Breast epithelium (tissue), 4 donors: ENCODE results near the gene SOX30. TPM values are rescaled to one million over a fixed set of nuclear protein-coding genes. Genes with fewer than 3 reads are reported as not detected.

ENCODE experiments used
- DNase-seq, 2 donors: peaks; one replicate each; pipeline ENCODE4 v3.0.0-alpha.2; 2019; ENCODE audit warnings: low spot score in 2 of 2
- H3K27ac ChIP-seq, 2 donors: fragments of 200-600 bp; sonication (generic) in 1 of 2; one replicate each; pipeline ENCODE4 v1.5.1; 2016 to 2019; ENCODE audit warnings: mild to moderate bottlenecking in 1 of 2
- H3K27me3 ChIP-seq, 2 donors: fragments of 200-600 bp; sonication (generic) in 1 of 2; one replicate each; pipeline versions ENCODE4 v1.5.1 to v1.6.0; 2017 to 2019; ENCODE audit warnings: control low read depth in 1 of 2, mild to moderate bottlenecking in 1 of 2
- H3K36me3 ChIP-seq: fragments of 200-600 bp; one replicate; pipeline ENCODE4 v1.5.1; 2019
- H3K4me1 ChIP-seq, 2 donors: fragments of 200-600 bp; sonication (generic); one replicate each; pipeline ENCODE4 v1.5.1; 2016 to 2019; ENCODE audit warnings: control low read depth in 1 of 2
- H3K4me3 ChIP-seq, 3 donors: fragments of 200-600 bp; sonication (generic); 1 replicate in 2 of 3; 2 replicates in 1 of 3; pipeline ENCODE4 v1.5.1; 2016 to 2019; ENCODE audit warnings: mild to moderate bottlenecking in 3 of 3, moderate library complexity in 2 of 3
- H3K9me3 ChIP-seq, 2 donors: fragments of 200-600 bp; sonication (generic) in 1 of 2; one replicate each; pipeline ENCODE4 v1.5.1; 2016 to 2019; ENCODE audit warnings: control low read depth in 1 of 2
- POLR2A ChIP-seq: fragments of 450-650 bp; IDR thresholded peaks from one replicate; pipeline ENCODE4 v1.6.1; 2016; ENCODE audit warnings: antibody characterized with exemption, mild to moderate bottlenecking, moderate library complexity
- POLR2AphosphoS5 ChIP-seq, 3 donors: sonication (generic); formaldehyde crosslinking; IDR thresholded peaks; one replicate each; pipeline ENCODE4 v1.6.1; 2017; ENCODE audit warnings: antibody characterized with exemption in 3 of 3
- intact Hi-C: fragments of 100-400 bp; cut with DNase I; formaldehyde crosslinking; loops from one replicate; pipeline ENCODE4 v1.15.1; 2023; ENCODE audit warnings: low total_unique reads
- total RNA-seq, 3 donors: library from RNA; depleted of rRNA; stranded (reverse); fragments of >200 nt; gene quantifications; one replicate each; pipeline ENCODE4 v1.1.0, GENCODE V29; 2016
- TF ChIP-seq, protein P1 (sequence below), 3 donors: fragments of 450-650 bp; IDR thresholded peaks; one replicate each; pipeline ENCODE4 v1.5.1; 2016 to 2017; ENCODE audit warnings: antibody characterized with exemption in 3 of 3, mild to moderate bottlenecking in 3 of 3, moderate library complexity in 3 of 3

SOX30 gene
- total RNA-seq, 3 donors from 2014 or later: 0.16 TPM; not detected in 2

GRCh38 chr5:157665467-157666070 is 13.3 kb upstream of the SOX30 start:
- no peaks in the 10 kb centered on the region for H3K36me3 ChIP-seq
- no peaks in the 10 kb centered on the region for H3K4me1 ChIP-seq
- peaks cover 0 to 12% of the 10 kb centered on the region in 2 donors for H3K9me3 ChIP-seq
- DNase-seq: no peak
- no peaks in the 10 kb centered on the region for H3K27me3 ChIP-seq
- intact Hi-C loops: no loop called here
- H3K4me3 ChIP-seq: no peak overlapping the region
- H3K27ac ChIP-seq: no peak overlapping the region
- TF ChIP-seq, protein P1, sequence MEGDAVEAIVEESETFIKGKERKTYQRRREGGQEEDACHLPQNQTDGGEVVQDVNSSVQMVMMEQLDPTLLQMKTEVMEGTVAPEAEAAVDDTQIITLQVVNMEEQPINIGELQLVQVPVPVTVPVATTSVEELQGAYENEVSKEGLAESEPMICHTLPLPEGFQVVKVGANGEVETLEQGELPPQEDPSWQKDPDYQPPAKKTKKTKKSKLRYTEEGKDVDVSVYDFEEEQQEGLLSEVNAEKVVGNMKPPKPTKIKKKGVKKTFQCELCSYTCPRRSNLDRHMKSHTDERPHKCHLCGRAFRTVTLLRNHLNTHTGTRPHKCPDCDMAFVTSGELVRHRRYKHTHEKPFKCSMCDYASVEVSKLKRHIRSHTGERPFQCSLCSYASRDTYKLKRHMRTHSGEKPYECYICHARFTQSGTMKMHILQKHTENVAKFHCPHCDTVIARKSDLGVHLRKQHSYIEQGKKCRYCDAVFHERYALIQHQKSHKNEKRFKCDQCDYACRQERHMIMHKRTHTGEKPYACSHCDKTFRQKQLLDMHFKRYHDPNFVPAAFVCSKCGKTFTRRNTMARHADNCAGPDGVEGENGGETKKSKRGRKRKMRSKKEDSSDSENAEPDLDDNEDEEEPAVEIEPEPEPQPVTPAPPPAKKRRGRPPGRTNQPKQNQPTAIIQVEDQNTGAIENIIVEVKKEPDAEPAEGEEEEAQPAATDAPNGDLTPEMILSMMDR (IDR thresholded peaks at IDR 0.05): no peak
- no peak for TF ChIP-seq POLR2A
- no peak for TF ChIP-seq POLR2AphosphoS5 (IDR thresholded peaks at IDR 0.05)

- Histone ChIP-seq H3K4me1 (no peaks in the 10 kb centered on the region), H3K4me3 (no peak overlapping the region), H3K36me3 (no peaks in the 10 kb centered on the region), H3K9me3 (peaks cover 6 to 31% of the 10 kb centered on the region in 2 donors), H3K27ac (no peak overlapping the region), H3K27me3 (no peaks in the 10 kb centered on the region)
- TF ChIP-seq, protein P1 (IDR thresholded peaks at IDR 0.05): no peak
- no peak for TF ChIP-seq POLR2AphosphoS5 (IDR thresholded peaks at IDR 0.05)
- no peak for TF ChIP-seq POLR2A
- DNase-seq: no peak
- intact Hi-C loops: no loop called here
These were observed 7.8 kb upstream of the SOX30 start for GRCh38 chr5:157659868-157660660.

DNA sequence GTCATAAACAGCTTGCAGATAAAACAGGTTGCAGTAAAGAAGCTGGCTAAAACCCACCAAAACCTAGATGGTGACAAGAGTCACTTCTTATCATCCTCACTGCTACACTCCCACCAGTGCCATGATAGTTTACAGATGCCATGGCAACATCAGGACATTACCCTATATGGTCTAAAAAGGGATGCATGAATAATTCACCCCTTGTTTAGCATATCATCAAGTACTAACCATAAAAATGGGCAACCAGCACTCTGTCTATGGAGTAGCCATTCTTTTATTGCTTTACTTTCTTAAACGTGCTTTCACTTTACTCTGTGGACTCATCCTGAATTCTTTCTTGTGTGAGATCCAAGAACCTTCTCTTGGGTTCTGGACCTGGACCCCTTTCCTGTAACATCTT is 6.7 kb upstream of the SOX30 start:
- TF ChIP-seq POLR2A (no peak), POLR2AphosphoS5 (IDR thresholded peaks at IDR 0.05) (no peak)
- TF ChIP-seq, protein P1 (IDR thresholded peaks at IDR 0.05): no peak
- intact Hi-C loops: no loop called here
- H3K9me3 ChIP-seq: peaks cover 6 to 31% of the 10 kb centered on the region in 2 donors

GRCh38 chr5:157657516-157657915 is 5.3 kb upstream of the SOX30 start:
- no peaks in the 10 kb centered on the region for H3K36me3 ChIP-seq
- H3K9me3 ChIP-seq: peaks cover 6 to 31% of the 10 kb centered on the region in 2 donors
- intact Hi-C loops: no loop called here
- no peak overlapping the region for H3K27ac ChIP-seq
- no peaks in the 10 kb centered on the region for H3K27me3 ChIP-seq
- H3K4me3 ChIP-seq: no peak overlapping the region
- H3K4me1 ChIP-seq: no peaks in the 10 kb centered on the region
- TF ChIP-seq, protein P1 (IDR thresholded peaks at IDR 0.05): no peak
- no peak for TF ChIP-seq POLR2A
- no peak for TF ChIP-seq POLR2AphosphoS5 (IDR thresholded peaks at IDR 0.05)
- no peak for DNase-seq

More for the DNA sequence above, 6.7 kb upstream of the SOX30 start:
- H3K4me3 ChIP-seq: no peak overlapping the region
- H3K27ac ChIP-seq: no peak overlapping the region
- DNase-seq: no peak
- H3K36me3 ChIP-seq: no peaks in the 10 kb centered on the region
- no peaks in the 10 kb centered on the region for H3K4me1 ChIP-seq
- H3K27me3 ChIP-seq: no peaks in the 10 kb centered on the region
